Neuronal stem cell (in vitro differentiated cells): ENCODE data around the gene NINJ2.

Source experiments
- DNase-seq: peaks from one replicate; pipeline ENCODE4 v3.0.0-alpha.2; 2013; ENCODE audit warnings: low spot score
- H2AFZ ChIP-seq: one replicate; pipeline ENCODE4 v1.6.1; 2013; ENCODE audit warnings: mild to moderate bottlenecking, low read length, inconsistent platforms
- H2AK5ac ChIP-seq: 2 replicates; pipeline ENCODE4 v1.6.1; 2013; ENCODE audit warnings: low read depth, mild to moderate bottlenecking, inconsistent platforms, low read length, moderate library complexity, mixed read lengths
- H2BK120ac ChIP-seq: 2 replicates; pipeline ENCODE4 v1.6.1; 2013; ENCODE audit warnings: low read depth, mild to moderate bottlenecking, inconsistent platforms, low read length, moderate library complexity, mixed read lengths
- H2BK12ac ChIP-seq: one replicate; pipeline ENCODE4 v1.6.1; 2013; ENCODE audit warnings: low read length, inconsistent platforms
- H2BK15ac ChIP-seq: 2 replicates; pipeline ENCODE4 v1.6.1; 2013; ENCODE audit warnings: mild to moderate bottlenecking, low read length, inconsistent platforms, mixed read lengths
- H2BK5ac ChIP-seq: one replicate; pipeline ENCODE4 v1.6.1; 2013; ENCODE audit warnings: inconsistent platforms, mild to moderate bottlenecking, low read length, moderate library complexity
- H3K14ac ChIP-seq: one replicate; pipeline ENCODE4 v1.6.1; 2013; ENCODE audit warnings: low read length, inconsistent platforms
- H3K18ac ChIP-seq: 2 replicates; pipeline ENCODE4 v1.6.1; 2013; ENCODE audit warnings: low read length, inconsistent platforms
- H3K23ac ChIP-seq: 2 replicates; pipeline ENCODE4 v1.6.1; 2013; ENCODE audit warnings: low read depth, mild to moderate bottlenecking, mixed read lengths, low read length, inconsistent platforms; ENCODE audit not compliant: poor library complexity
- H3K27ac ChIP-seq: replicated peaks from 3 replicates; pipeline ENCODE4 v1.5.1; 2013; ENCODE audit warnings: low read length, inconsistent platforms
- H3K27me3 ChIP-seq, 3 experiments: 2 replicates each; pipeline ENCODE4 v1.6.1; 2013; ENCODE audit warnings: low read length in 3 of 3, mild to moderate bottlenecking in 2 of 3, inconsistent platforms in 1 of 3, low read depth in 1 of 3, mixed read lengths in 1 of 3, moderate library complexity in 1 of 3; ENCODE audit not compliant: control insufficient read depth in 3 of 3, insufficient read depth in 3 of 3
- H3K36me3 ChIP-seq, 2 donors: replicated peaks in 1 of 2; 2 replicates each; pipeline ENCODE4 v1.6.1; 2013; ENCODE audit warnings: low read length in 2 of 2; ENCODE audit not compliant: control insufficient read depth in 2 of 2, insufficient read depth in 2 of 2
- H3K4ac ChIP-seq: 2 replicates; pipeline ENCODE4 v1.6.1; 2013; ENCODE audit warnings: inconsistent platforms, mild to moderate bottlenecking, low read length, moderate library complexity
- H3K4me1 ChIP-seq, 2 donors: 1 replicate in 1 of 2; 2 replicates in 1 of 2; pipeline ENCODE4 v1.6.1; 2013; ENCODE audit warnings: low read length in 2 of 2, low read depth in 1 of 2; ENCODE audit not compliant: control insufficient read depth in 2 of 2, insufficient read depth in 1 of 2
- H3K4me2 ChIP-seq: one replicate; pipeline ENCODE4 v1.6.1; 2013; ENCODE audit warnings: mild to moderate bottlenecking, low read length, inconsistent platforms; ENCODE audit not compliant: insufficient read depth, poor library complexity, severe bottlenecking
- H3K4me3 ChIP-seq, 2 donors: 2 replicates each; pipeline ENCODE4 v1.5.1; 2013; ENCODE audit warnings: low read length in 2 of 2, mild to moderate bottlenecking in 2 of 2, inconsistent platforms in 1 of 2, moderate library complexity in 1 of 2
- H3K79me1 ChIP-seq: one replicate; pipeline ENCODE4 v1.6.1; 2013; ENCODE audit warnings: low read depth, mild to moderate bottlenecking, inconsistent platforms, low read length, moderate library complexity
- H3K9ac ChIP-seq: one replicate; pipeline ENCODE4 v1.6.1; 2013; ENCODE audit warnings: mild to moderate bottlenecking, low read depth, low read length, inconsistent platforms; ENCODE audit not compliant: poor library complexity
- H3K9me3 ChIP-seq, 2 donors: replicated peaks in 1 of 2; 2 replicates each; pipeline versions ENCODE3 to v1.6.1; 2013; ENCODE audit warnings: low read length in 2 of 2, mild to moderate bottlenecking in 2 of 2, inconsistent platforms in 1 of 2, low read depth in 1 of 2, mixed read lengths in 1 of 2, moderate library complexity in 1 of 2; ENCODE audit not compliant: control insufficient read depth in 2 of 2, insufficient read depth in 1 of 2
- H4K8ac ChIP-seq: one replicate; pipeline ENCODE4 v1.6.1; 2013; ENCODE audit warnings: low read depth, mild to moderate bottlenecking, inconsistent platforms, low read length, moderate library complexity
- H4K91ac ChIP-seq: one replicate; pipeline ENCODE4 v1.6.1; 2013; ENCODE audit warnings: low read length, low read depth, mild to moderate bottlenecking, inconsistent platforms; ENCODE audit not compliant: poor library complexity
- WGBS, 2 donors: extraction: QIAGEN DNeasy Blood & Tissue Kit; methylation state at CpG; one replicate each; pipeline ENCODE4 v1.1.7; 2013; ENCODE audit warnings: missing lambda C conversion rate in 2 of 2, mixed read lengths in 1 of 2; ENCODE audit not compliant: insufficient read length in 2 of 2, insufficient replicate concordance in 1 of 2; ENCODE audit errors: extremely low coverage in 2 of 2; 5-methylcytosine and 5-hydroxymethylcytosine counted together

NINJ2 gene

GRCh38 chr12:623172-623864, 39.9 kb downstream of the NINJ2 start:
- peaks cover 0 to 2% of the 10 kb centered on the region in 2 donors for H3K4me1 ChIP-seq
- H3K9ac ChIP-seq: no peak overlapping the region
- H2AK5ac ChIP-seq: no peak overlapping the region
- H2BK120ac ChIP-seq: no peak overlapping the region
- no peak overlapping the region for H4K91ac ChIP-seq
- H3K36me3 ChIP-seq: no peaks in the 10 kb centered on the region
- no peak overlapping the region for H3K23ac ChIP-seq
- 100% methylated on average over 2 of the region's 6 CpGs; no CpG with 5 or more reads in 1 of the 2 donors for WGBS, 2 donors
- DNase-seq: no peak
- no peak overlapping the region for H2BK12ac ChIP-seq
- no peak overlapping the region for H3K4ac ChIP-seq
- no peak overlapping the region for H2BK15ac ChIP-seq
- H3K79me1 ChIP-seq: no peaks in the 10 kb centered on the region
- peaks cover 0 to 15% (median 0%) of the 10 kb centered on the region in 3 experiments for H3K27me3 ChIP-seq
- no peak overlapping the region for H3K14ac ChIP-seq
- H3K27ac ChIP-seq: no peak overlapping the region
- no peak overlapping the region for H2AFZ ChIP-seq
- H4K8ac ChIP-seq: no peak overlapping the region
- no peaks in the 10 kb centered on the region for H3K9me3 ChIP-seq
- no peak overlapping the region for H2BK5ac ChIP-seq
- H3K4me2 ChIP-seq: no peak overlapping the region
- peak overlapping the region; percentile 17 for H3K18ac ChIP-seq
- H3K4me3 ChIP-seq: no peak overlapping the region

GRCh38 chr12:622416-622815, 40.8 kb downstream of the NINJ2 start:
- no peak overlapping the region for H3K18ac ChIP-seq
- peaks cover 0 to 2% of the 10 kb centered on the region in 2 donors for H3K4me1 ChIP-seq
- H3K36me3 ChIP-seq: no peaks in the 10 kb centered on the region
- H4K91ac ChIP-seq: no peak overlapping the region
- H3K9ac ChIP-seq: no peak overlapping the region
- DNase-seq: no peak
- no peak overlapping the region for H3K4me2 ChIP-seq
- no CpG with 5 or more reads among the region's 3 CpGs for WGBS, 2 donors
- no peak overlapping the region for H2BK5ac ChIP-seq
- no peak overlapping the region for H3K4ac ChIP-seq
- H3K14ac ChIP-seq: no peak overlapping the region
- no peak overlapping the region for H2BK12ac ChIP-seq
- no peak overlapping the region for H3K23ac ChIP-seq
- H3K4me3 ChIP-seq: no peak overlapping the region
- H3K79me1 ChIP-seq: no peaks in the 10 kb centered on the region
- no peak overlapping the region for H2AK5ac ChIP-seq
- no peak overlapping the region for H2AFZ ChIP-seq
- no peak overlapping the region for H2BK120ac ChIP-seq
- H3K27ac ChIP-seq: no peak overlapping the region
- H3K27me3 ChIP-seq: peaks cover 0 to 15% (median 0%) of the 10 kb centered on the region in 3 experiments
- H4K8ac ChIP-seq: no peak overlapping the region
- H3K9me3 ChIP-seq: no peaks in the 10 kb centered on the region
- H2BK15ac ChIP-seq: no peak overlapping the region

DNA sequence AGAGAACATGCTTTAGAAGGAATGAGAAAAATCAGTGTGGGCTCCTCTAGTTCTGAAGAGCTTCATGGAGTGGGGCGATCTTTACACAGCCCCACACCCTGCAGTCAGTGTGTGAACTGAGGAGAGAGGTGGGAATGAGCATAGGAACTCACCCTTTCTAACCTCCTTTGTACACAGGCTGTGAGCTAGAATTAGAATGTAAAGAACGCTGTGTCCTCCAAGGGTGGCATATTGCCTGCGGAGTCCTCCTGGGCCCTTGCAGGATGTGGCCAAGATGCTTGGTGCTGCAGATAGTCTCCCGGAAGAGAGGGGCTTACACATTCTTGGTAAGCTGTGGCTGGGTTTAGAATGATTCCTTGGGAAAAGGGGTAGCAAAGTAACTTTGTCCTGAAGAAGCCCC, 43.9 kb downstream of the NINJ2 start:
- no CpG with 5 or more reads among the region's 4 CpGs for WGBS, 2 donors
- Histone ChIP-seq H3K36me3 (no peaks in the 10 kb centered on the region), H4K91ac (no peak overlapping the region), H3K4me2 (no peak overlapping the region), H2AK5ac (no peak overlapping the region), H3K27me3 (peaks cover 0 to 15% (median 0%) of the 10 kb centered on the region in 3 experiments), H3K4me3 (no peak overlapping the region), H3K4ac (no peak overlapping the region), H3K14ac (no peak overlapping the region), H2AFZ (no peak overlapping the region), H2BK12ac (no peak overlapping the region), H2BK120ac (no peak overlapping the region), H3K9me3 (no peaks in the 10 kb centered on the region), H3K23ac (no peak overlapping the region), H3K18ac (no peak overlapping the region), H3K79me1 (no peaks in the 10 kb centered on the region), H3K9ac (no peak overlapping the region), H2BK15ac (no peak overlapping the region), H2BK5ac (no peak overlapping the region), H4K8ac (no peak overlapping the region), H3K27ac (no peak overlapping the region), H3K4me1 (peaks cover 0 to 2% of the 10 kb centered on the region in 2 donors)
- DNase-seq: no peak

DNA sequence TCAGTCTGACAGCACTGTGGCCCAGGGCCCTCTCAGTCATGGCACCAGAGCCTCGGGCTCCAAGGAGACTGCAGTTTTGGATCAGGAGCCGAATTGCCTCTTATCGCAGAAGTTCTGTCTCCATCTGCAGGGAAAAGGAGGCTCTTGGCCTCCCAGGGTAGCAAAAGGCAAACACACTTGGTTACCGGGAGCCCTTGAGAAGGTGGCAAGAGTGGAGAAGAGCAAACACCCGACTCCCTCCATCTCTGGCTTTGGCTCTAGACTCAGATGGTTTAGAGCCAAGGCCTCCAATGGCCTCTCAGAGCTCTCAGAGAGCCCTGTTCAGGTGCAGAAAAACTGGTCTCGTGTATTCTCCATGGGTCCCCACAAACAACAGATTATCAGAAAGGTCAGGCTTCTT, 44.6 kb downstream of the NINJ2 start:
- H2BK120ac ChIP-seq: no peak overlapping the region
- no CpG with 5 or more reads among the region's 6 CpGs for WGBS, 2 donors

More for the DNA sequence above, 44.6 kb downstream of the NINJ2 start:
- no peak overlapping the region for H3K23ac ChIP-seq
- H2BK5ac ChIP-seq: no peak overlapping the region
- H4K8ac ChIP-seq: no peak overlapping the region
- H3K18ac ChIP-seq: no peak overlapping the region
- no peak overlapping the region for H3K9ac ChIP-seq
- DNase-seq: no peak
- H3K9me3 ChIP-seq: no peaks in the 10 kb centered on the region
- H2BK12ac ChIP-seq: no peak overlapping the region
- no peak overlapping the region for H3K27ac ChIP-seq
- H3K27me3 ChIP-seq: peaks cover 0 to 15% (median 0%) of the 10 kb centered on the region in 3 experiments
- H3K79me1 ChIP-seq: no peaks in the 10 kb centered on the region
- H3K36me3 ChIP-seq: no peaks in the 10 kb centered on the region
- H3K4me3 ChIP-seq: no peak overlapping the region
- no peak overlapping the region for H3K14ac ChIP-seq
- no peak overlapping the region for H3K4ac ChIP-seq
- no peak overlapping the region for H2AK5ac ChIP-seq
- H3K4me1 ChIP-seq: peaks cover 0 to 2% of the 10 kb centered on the region in 2 donors
- H2AFZ ChIP-seq: no peak overlapping the region
- no peak overlapping the region for H4K91ac ChIP-seq
- H2BK15ac ChIP-seq: no peak overlapping the region
- H3K4me2 ChIP-seq: no peak overlapping the region
